HG03066 (cell line): ENCODE data around the gene PPP2R2D.
"Not testable (repeated sequence)": the region's sequence is repeated elsewhere in the genome, so short reads cannot be mapped to it uniquely, and the experiment has no call there.

Experiments
- ATAC-seq: cut with Tn5 transposase; IDR thresholded peaks from one replicate; pipeline ENCODE4 v1.9.1; 2021; ENCODE audit warnings: low read depth; ENCODE audit not compliant: unreplicated experiment

The PPP2R2D gene

DNA sequence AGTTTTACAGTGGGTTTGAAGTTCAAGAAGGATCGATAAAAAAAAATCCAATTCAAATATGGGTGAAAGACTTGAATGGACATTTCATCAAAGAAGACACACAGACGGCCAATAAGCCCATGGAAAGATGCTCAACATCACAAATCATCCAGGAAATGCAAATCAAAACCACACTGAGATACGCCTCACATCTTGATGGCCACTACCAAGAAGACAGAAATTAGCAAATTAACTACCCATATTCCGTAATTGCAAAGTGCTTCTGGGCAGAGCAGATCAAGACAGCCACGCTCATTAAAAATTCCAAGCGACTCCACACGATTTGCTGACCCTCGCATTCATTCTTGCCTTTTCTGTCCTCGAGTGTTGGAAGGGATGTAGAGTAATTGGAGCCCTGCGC is 34.1 kb upstream of the PPP2R2D start:
- ATAC-seq: no peak

DNA sequence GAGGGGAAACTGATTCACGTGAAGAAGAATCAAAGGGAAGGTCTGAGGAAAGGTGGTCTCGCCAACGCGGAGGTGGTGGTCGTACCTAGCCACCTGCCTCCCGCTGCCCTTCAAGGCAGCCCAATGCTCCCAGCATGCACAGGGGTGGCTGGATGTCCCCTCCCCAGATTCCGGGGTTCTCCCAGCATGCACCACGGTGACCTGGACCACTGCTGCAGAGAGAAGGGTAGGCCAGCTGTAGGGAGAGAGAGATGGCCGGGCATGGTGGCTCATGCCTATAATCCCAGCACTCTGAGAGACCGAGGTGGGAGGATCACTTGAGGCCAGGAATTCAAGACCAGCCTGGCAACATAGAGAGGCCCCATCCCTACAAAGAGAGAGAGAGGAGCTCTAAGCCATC is 32.4 kb upstream of the PPP2R2D start:
- ATAC-seq: no peak

DNA sequence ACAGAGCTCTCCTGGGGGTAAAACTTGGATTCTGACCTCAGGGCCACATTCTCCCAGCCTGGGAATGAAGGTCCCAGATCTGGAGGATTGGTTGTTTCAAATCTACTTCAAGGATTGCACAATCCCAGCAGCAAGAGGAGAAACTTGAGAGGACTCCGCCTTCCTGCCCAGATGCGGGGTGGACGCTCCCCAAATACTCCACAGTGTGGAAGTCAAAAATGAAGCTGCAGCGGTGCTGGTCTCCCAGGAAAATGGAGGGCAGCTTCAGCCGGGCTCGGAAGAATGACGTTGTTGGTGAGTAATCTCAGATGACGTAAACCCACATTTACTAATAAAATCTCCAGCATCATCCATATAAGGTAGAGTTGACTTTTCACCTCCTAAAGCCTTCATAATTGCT is 31.5 kb upstream of the PPP2R2D start:
- ATAC-seq: no peak

DNA sequence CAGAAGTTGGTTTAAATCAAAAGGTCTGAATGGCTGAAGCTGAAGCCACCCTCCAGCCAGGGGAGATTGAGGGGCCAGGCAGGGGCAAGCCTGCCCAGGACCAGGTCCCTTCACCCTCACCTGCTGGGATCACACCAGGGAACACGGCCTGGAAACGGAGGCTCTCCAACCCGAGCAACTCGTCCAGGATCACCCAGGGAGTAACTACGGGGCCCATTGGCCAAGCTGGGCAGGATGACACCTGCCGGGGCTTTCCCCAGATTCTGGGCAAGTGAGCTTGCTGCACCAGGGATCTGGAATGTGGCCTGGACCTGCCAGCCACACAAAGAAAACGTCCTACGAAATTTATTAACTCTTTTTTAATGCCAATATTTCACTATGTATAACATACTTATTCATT is 30.4 kb upstream of the PPP2R2D start:
- no peak for ATAC-seq

DNA sequence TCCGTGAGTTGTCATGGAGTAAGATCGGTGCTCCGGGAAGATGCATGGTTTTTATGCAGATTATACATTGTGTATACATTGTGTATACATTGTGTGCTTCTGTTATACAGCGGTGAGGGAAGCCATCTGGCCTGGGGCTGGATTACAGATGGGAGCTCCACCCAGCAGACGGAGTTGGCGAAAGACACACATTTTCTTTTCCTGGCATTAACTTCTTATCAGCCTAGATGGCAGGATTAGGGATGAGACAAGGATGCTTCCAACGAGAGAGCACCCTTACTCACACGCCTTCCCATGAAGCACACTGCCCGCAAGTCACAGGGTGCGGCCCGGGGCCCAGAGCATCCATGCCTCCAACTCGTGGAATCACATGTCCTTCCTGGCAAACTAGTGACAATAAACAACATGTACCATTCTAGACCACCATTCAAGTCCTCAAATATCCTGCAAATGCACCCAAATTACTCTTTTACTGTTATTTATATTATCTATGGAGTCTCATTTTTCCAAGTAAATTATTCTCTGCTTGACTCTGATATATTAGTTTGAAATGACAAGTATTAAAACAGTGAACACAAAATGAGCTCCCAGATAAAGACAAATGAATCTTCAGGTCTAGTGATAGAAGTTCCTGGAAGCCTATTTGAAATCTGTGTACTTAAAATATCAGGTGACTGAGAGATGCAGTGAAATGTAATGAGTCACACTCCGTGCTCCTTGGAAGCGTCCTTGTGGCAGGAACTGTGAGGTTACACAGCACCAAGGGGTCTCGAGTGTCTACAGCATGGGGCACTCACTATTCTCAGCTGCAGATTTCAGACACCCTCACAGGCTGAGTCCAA is 29.8 kb upstream of the PPP2R2D start:
- ATAC-seq: no peak

GRCh38 chr10:131871673-131872005 is 29.2 kb upstream of the PPP2R2D start:
- no peak for ATAC-seq

DNA sequence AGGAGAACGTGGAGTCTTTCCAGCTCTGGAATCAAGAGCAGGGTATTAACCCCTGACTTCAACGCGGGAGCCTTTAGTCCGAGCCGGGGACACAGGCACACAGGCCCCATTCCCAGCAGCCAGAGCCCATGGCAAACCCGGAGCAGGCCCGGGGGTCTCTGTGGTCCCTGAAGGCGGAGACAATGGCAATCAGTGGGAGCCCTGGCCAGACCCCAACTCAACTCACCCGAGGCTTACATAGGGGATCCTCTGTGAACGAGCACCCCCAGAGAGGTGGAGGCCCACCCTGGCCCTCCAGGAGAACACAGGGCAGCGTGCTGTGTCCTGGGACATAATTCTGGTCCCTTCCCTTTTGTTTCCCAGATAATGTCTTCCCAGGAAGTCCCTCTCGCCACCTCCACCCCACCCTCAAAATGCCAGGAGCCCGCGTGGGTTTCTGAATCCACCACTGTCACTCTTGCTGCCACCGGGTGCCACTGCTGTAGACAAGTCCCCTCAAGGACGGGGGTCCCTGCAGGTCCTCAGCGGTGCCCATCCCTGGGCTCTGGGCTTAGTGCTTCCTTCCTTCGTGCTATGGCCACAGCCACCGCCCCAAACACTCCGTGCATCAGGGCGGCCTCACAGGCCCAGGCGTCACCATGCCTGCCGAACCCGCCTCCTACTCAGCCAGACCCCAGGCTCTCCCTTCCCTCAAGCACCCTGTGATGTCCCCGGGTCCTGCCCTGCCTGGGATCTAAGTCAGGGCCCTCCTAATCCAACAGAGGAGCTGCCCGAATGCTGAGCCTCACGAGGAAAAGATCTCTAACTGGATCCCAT is 28.6 kb upstream of the PPP2R2D start:
- no peak for ATAC-seq

DNA sequence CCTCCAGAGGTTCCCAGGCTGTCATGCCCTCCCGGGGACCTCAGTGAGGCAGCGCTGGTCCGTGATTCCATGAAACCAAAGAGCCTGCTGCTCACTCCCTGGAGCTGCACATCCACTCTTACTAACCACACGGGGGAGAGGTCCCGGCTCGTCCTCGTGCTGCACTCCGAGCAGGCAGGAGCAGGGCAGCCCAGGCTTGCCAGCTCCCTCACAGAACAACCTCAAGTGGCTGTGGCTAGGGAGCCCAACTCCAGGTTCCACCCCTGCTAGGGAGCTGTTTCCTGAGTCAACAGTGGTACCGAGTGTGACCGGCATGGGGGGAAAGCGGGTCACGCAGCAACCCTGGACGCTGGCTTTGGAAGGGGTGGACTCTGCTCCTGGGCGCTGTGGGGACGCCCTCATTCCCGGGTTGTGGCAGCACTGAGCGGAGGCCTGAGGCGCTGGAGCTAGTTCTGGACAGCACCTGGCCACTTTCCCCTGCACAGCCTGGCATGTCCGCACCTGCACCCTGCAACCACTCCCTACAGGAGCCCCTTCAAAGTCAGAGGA is 27.9 kb upstream of the PPP2R2D start:
- ATAC-seq: no peak

- peak; percentile 84 for ATAC-seq
Observed at GRCh38 chr10:131874991-131875451, 25.8 kb upstream of the PPP2R2D start.

- no peak for ATAC-seq
Observed at GRCh38 chr10:131875501-131875900, 25.3 kb upstream of the PPP2R2D start.

DNA sequence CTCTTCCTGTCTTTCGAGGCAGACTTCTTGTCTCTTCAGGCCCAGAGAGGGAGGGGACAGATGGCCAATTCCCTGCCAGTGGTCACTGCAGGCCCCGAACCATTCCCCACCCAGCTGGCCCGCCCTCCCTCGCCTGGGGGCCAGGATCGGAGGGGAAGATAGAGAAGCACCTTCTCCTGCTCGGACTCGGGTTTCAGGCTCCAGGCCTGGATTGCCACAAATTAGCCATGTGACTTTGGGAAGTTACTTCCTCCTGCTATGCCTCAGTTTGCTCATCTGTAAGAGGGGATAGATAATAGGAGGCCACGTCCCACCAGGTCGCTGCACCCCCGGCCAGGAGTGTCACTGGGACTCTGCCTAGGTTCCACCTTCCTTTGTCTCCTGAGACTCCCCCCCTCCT is 24.8 kb upstream of the PPP2R2D start:
- no peak for ATAC-seq

GRCh38 chr10:131876508-131876907 is 24.3 kb upstream of the PPP2R2D start:
- ATAC-seq: no peak

DNA sequence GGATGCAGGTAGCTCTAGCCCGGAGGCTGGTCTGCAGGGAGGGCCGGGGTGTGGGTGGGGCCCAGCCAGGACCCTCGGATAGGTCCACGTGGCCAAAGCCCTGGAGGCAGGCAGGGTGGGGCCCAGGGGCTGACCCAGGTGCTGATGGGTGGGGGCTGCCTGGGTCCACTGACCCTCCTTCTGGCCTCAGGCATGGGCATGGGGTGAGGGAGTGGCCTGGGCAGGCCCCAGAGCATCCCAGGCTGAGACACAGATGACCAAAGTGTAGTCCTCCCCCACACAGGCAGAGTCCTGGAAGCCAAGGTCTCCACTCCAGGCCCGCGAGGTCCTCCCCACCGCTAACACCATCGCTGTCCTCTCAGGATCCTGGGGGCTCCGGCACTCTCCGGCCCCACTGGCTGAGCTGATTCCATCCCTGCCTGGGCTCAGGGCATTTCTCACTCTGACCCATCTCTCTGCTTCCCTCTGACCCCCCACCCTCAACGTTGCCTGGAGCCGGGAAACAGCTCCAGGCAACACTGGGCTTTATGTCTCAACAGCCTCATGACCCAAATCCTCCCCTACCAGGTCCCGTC is 20.7 kb upstream of the PPP2R2D start:
- ATAC-seq: no peak

DNA sequence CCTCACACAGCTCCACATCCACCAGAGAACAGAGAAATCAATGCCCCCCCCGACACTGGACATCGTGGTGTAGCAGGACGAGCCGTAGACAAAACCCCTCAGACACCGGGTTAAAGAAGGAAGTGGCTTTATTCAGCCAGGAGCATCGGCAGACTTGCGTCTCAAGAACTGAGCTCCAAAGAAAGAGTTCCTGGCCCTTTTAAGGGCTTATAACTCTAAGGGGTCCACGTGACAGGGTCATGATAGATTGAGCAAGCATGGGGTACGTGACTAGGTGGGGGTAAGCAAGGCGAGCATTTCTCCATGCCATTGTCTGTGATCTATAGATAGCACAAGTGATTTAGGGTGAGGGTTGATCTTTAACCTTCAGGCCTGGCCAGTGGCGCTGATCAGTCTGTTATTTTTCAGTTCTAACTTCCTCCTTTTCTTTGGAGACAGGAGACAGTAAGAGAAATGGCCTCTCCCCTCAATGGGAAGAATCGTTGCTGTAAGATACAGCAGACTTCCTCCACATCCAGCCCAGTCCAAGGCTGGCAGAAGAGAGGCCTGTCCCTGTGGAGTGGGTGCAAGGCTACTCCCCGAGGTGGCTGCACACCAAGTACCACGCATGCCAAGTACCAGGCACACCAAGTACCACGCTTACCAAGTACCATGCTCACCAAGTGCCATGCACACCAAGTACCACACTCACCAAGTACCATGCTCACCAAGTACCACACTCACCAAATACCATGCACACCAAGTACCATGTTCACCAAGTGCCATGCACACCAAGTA is 19.5 kb upstream of the PPP2R2D start:
- no peak for ATAC-seq

GRCh38 chr10:131882151-131882550 is 18.7 kb upstream of the PPP2R2D start:
- no peak for ATAC-seq

GRCh38 chr10:131882590-131883451 is 18.0 kb upstream of the PPP2R2D start:
- ATAC-seq: no peak

GRCh38 chr10:131883621-131884393 is 17.0 kb upstream of the PPP2R2D start:
- not testable (repeated sequence) for ATAC-seq

- ATAC-seq: peak; percentile 92
Observed at GRCh38 chr10:131885391-131886165, 15.2 kb upstream of the PPP2R2D start.
